Activated T-helper 17 cell treated with anti-CD3 and anti-CD28 coated beads, Interleukin-2, amount 50 U/mL, for 72 hours (primary cell): ENCODE measurements around the gene HSPA5. TPM values are rescaled to one million over a fixed set of nuclear protein-coding genes. Genes with fewer than 3 reads are reported as not detected.
"Not testable (repeated sequence)": the region's sequence is repeated elsewhere in the genome, so short reads cannot be mapped to it uniquely, and the experiment has no call there.

ENCODE experiments used
- ATAC-seq: fragments of 150-1000 bp; cut with Tn5 transposase; replicated peaks from 2 replicates; pipeline ENCODE4 v1.10.0; 2021; ENCODE audit warnings: mild to moderate bottlenecking, moderate library complexity
- H3K27ac Mint-ChIP-seq: one replicate; pipeline ENCODE4 v1.8.0; 2022; ENCODE audit warnings: mixed read lengths
- H3K27me3 Mint-ChIP-seq: one replicate; pipeline ENCODE4 v1.8.0; 2022; ENCODE audit warnings: mixed read lengths
- H3K36me3 Mint-ChIP-seq: one replicate; pipeline ENCODE4 v1.8.0; 2022; ENCODE audit warnings: low read depth, mild to moderate bottlenecking, mixed read lengths
- H3K4me1 Mint-ChIP-seq: one replicate; pipeline ENCODE4 v1.8.0; 2022; ENCODE audit warnings: mixed read lengths
- H3K4me3 Mint-ChIP-seq: one replicate; pipeline ENCODE4 v1.8.0; 2022; ENCODE audit warnings: mild to moderate bottlenecking, mixed read lengths
- H3K9me3 Mint-ChIP-seq: one replicate; pipeline ENCODE4 v1.8.0; 2022; ENCODE audit warnings: mixed read lengths
- total RNA-seq, 2 donors: library from RNA; stranded (reverse); gene quantifications; one replicate each; pipeline ENCODE4 v1.2.3, GENCODE V29; 2022

Gene HSPA5
- total RNA-seq, result 100 to 1,000 TPM; 107 to 172 TPM

DNA sequence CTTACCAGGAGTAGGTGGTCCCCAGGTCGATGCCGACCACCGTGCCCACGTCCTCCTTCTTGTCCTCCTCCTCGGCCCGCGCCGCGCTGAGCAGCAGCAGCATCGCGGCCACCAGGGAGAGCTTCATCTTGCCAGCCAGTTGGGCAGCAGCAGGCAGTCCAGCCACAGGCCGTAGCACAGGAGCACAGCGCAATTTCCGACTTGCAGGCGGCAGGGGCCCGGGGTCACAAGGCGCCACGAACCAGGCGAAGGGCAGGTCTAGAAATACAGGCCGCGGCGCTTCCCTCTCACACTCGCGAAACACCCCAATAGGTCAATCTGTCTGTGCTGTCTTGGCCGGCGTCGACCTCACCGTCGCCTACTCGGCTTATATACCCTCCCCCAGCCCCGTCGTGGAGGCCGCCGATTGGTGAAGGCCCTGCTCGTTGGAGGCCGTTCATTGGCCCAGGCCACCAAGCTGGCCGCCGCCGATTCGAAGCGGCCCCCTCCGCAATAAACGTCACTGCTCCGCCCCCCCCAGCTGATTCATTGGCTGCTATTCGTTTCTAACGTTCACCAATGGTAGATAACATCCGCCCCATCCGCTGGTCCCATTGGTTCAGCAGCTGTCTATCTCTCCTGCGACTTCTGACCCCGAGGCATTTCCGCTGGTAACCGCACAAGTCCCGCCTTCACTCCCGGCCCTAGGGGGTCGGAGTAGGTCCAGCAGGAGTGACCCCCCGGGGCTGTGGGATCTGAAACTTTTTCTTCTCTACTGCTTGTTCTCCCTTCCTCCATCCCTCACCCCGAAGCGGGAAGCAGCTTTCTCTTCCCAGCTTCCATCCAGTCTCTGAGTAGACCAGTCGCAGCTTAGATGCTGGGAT, at the start of gene HSPA5:
HSPA5 (minus strand) TSS at position 344 of the 863 bp plus-strand sequence; CDS start at position 127, 217 bp downstream.
- peak within 1 kb of the TSS; percentile 99 for H3K4me3 Mint-ChIP-seq
- no peaks in the 10 kb centered on the region for H3K27me3 Mint-ChIP-seq
- H3K9me3 Mint-ChIP-seq, result no peaks in the 10 kb centered on the region
- ATAC-seq, result peak; percentile 95
- H3K4me1 Mint-ChIP-seq, result peaks cover 20% of the 10 kb centered on the region
- H3K27ac Mint-ChIP-seq, result peak within 1 kb of the TSS; percentile 99
- H3K36me3 Mint-ChIP-seq, result peaks cover 59% of the 10 kb centered on the region

DNA sequence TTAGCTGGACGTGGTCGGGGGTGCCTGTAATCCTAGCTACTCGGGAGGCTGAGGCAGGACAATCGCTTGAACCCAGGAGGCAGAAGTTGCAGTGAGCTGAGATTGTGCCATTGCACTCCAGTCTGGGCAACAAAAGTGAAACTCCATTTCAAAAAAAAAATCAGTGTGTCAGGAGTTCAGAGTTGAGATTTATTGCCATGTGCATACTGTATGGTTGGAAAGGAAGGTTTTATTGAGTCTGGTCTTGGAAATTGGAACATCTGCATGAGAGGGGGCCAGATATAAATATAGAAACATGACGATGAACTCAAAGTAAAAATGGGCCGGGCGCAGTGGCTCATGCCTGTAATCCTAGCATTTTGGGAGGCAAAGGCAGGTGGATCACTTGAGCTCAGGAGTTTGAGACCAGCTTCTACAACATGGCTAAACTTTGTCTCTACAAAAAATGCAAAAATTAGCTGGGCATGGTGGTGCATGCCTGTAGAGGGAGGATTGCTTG, 45.8 kb upstream of the HSPA5 start:
- not testable (repeated sequence) for H3K27ac Mint-ChIP-seq

DNA sequence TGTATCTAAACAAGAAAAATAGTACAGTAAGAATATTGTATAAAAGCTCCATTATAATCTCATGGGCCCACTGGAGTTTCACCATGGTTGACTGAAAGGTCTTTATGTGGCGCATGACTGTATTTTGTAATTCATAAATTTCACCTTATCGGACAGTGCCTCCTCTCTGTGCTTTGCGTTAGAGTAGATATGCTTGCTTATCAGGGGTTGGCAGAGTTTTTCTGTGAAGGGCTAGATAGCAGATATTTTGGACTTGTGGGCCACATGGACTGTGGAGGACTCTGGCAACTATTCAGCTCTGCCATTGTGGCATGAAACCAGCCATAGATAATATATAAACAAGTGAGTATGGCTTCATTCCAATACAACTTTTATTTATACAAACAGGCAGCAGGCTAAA, 43.7 kb upstream of the HSPA5 start:
- no peaks in the 10 kb centered on the region for H3K27me3 Mint-ChIP-seq
- H3K4me3 Mint-ChIP-seq, result no peak overlapping the region
- H3K27ac Mint-ChIP-seq, result no peak overlapping the region
- H3K36me3 Mint-ChIP-seq, result peaks cover 10% of the 10 kb centered on the region
- no peak for ATAC-seq
- H3K4me1 Mint-ChIP-seq, result peaks cover 5% of the 10 kb centered on the region
- no peaks in the 10 kb centered on the region for H3K9me3 Mint-ChIP-seq

More for the DNA sequence above, 45.8 kb upstream of the HSPA5 start:
- not testable (repeated sequence) for ATAC-seq, H3K27me3 Mint-ChIP-seq, H3K9me3 Mint-ChIP-seq, H3K4me3 Mint-ChIP-seq, H3K4me1 Mint-ChIP-seq
- H3K36me3 Mint-ChIP-seq, result peaks cover 10% of the 10 kb centered on the region

DNA sequence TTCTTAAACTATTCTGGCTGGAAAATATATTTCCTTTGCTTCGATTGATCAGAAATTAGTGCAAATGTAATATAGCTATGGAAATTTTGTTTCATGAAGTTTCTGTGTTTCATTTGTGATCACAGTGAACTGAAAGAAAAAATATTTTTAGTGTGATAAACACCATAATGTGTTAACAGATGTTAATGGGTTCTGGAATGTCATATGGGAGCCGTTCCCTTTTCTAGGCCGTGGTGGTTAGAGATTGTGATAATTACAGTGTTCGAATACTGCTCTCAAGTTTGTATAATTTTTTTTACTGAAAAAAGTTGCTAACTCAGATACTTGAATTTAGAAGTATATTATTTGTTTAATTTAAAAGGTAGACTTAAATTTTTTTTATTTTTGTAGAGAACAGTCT, 39.8 kb upstream of the HSPA5 start:
- Mint-ChIP-seq H3K4me3 (no peak overlapping the region), H3K27ac (no peak overlapping the region), H3K27me3 (no peaks in the 10 kb centered on the region), H3K9me3 (no peaks in the 10 kb centered on the region), H3K36me3 (peaks cover 23% of the 10 kb centered on the region), H3K4me1 (peaks cover 5% of the 10 kb centered on the region)
- ATAC-seq, result no peak

DNA sequence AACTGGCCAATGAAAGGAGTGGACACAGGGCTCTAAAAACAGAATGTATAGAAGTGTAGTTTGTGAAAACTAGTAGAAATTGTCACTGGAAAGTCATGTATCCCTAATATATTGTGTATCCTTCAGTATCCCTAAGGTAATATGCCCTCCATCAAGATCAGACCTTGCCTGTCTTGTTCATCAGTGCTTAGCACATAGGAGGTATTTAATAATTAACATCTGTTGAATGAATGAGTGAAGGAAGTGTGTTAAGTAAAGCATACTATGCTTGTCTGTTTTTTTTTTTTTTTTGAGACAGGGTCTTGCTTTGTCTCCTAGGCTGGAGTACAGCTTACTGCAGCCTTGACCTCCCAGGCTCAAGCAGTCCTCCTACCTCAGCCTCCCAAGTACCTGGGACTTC, 36.3 kb upstream of the HSPA5 start:
- H3K4me1 Mint-ChIP-seq, result no peaks in the 10 kb centered on the region
- no peaks in the 10 kb centered on the region for H3K27me3 Mint-ChIP-seq
- no peak overlapping the region for H3K27ac Mint-ChIP-seq
- peaks cover 35% of the 10 kb centered on the region for H3K36me3 Mint-ChIP-seq
- H3K4me3 Mint-ChIP-seq, result no peak overlapping the region
- H3K9me3 Mint-ChIP-seq, result no peaks in the 10 kb centered on the region
- no peak for ATAC-seq

DNA sequence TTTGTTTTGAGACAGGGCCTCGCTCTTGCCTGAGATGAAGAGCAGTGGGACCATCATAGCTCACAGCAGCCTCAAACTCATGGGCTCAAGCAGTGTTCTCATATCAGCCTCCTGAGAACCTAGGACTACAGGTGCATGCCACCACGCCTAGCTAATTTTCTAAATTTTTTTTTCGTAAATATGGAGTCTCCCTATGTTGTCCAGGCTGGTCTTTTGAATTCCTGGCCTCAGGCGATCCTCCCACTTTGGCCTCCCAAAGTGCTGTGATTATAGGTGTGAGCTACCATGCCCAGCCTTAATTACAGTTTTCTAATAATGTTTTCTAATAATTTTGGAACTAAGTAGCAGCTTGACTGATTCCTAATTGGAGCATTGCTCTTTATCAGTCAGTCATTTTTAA, 35.6 kb upstream of the HSPA5 start:
- ATAC-seq, result no peak
- Mint-ChIP-seq H3K27ac (no peak overlapping the region), H3K4me1 (no peaks in the 10 kb centered on the region), H3K36me3 (peaks cover 42% of the 10 kb centered on the region), H3K9me3 (no peaks in the 10 kb centered on the region), H3K4me3 (no peak overlapping the region), H3K27me3 (no peaks in the 10 kb centered on the region)

DNA sequence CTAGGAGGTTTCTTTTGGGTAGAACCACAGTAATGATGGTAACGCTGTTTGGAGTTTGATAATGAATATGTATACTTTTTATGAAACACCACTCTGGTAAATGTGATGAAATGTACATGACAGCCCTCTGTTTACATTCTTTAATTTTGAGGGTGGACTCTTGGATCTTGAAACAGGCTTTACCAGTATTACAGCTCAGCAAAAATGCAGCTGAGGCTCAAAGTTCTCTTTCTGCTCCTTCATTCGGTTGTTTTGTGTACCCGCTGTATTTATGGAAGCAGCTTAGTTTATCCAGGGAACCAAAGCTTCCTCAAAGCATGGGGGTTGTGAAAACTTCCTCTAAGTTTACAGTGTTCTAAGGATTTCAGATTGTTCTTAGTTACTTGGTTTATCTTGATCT, 31.6 kb upstream of the HSPA5 start:
- Mint-ChIP-seq H3K27ac (no peak overlapping the region), H3K4me3 (no peak overlapping the region), H3K4me1 (no peaks in the 10 kb centered on the region), H3K27me3 (no peaks in the 10 kb centered on the region), H3K9me3 (no peaks in the 10 kb centered on the region), H3K36me3 (peaks cover 61% of the 10 kb centered on the region)
- ATAC-seq, result no peak

DNA sequence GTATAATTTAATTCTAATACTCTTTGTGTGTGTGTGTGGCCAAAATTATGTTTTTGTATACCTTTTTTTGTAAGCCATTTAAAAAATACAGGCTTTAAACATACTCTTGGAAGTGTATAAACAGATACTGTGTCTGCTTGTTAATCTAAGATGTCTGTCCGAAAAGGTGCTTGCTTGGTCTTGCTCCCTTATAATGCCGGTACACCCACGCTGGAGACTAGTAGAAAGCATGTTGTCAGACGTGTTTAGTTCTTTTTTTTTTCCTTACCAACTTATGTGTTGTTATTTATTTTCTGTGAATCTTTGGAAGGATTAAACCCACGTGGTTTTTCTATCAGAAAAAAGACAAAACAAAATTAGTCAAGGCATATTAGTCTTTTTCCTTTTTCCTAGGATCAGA, 29.9 kb upstream of the HSPA5 start:
- Mint-ChIP-seq H3K36me3 (peaks cover 67% of the 10 kb centered on the region), H3K27ac (no peak overlapping the region), H3K4me1 (no peaks in the 10 kb centered on the region), H3K9me3 (no peaks in the 10 kb centered on the region), H3K4me3 (no peak overlapping the region), H3K27me3 (no peaks in the 10 kb centered on the region)
- no peak for ATAC-seq

DNA sequence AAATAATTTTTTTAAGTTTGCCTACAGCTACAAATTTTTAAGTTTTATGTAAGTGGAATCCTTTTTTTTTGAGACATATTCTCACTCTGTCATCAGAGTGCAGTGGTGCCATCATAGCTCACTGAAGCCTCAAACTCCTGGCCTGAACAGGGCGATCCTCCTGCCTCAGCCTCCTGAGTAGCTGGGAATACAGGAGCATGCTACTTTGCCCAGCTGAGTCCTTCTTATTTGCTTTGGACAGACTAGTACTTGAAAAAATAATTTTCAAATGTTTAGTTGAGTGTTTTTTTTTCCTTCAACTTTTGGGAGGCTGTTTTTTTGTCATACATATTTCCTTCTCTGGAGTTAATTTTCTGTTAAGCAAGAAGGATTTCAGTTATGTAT, 27.9 kb upstream of the HSPA5 start:
- no peak for ATAC-seq
- Mint-ChIP-seq H3K27me3 (no peaks in the 10 kb centered on the region), H3K27ac (no peak overlapping the region), H3K9me3 (no peaks in the 10 kb centered on the region), H3K36me3 (peaks cover 87% of the 10 kb centered on the region), H3K4me3 (no peak overlapping the region), H3K4me1 (peaks cover 12% of the 10 kb centered on the region)

DNA sequence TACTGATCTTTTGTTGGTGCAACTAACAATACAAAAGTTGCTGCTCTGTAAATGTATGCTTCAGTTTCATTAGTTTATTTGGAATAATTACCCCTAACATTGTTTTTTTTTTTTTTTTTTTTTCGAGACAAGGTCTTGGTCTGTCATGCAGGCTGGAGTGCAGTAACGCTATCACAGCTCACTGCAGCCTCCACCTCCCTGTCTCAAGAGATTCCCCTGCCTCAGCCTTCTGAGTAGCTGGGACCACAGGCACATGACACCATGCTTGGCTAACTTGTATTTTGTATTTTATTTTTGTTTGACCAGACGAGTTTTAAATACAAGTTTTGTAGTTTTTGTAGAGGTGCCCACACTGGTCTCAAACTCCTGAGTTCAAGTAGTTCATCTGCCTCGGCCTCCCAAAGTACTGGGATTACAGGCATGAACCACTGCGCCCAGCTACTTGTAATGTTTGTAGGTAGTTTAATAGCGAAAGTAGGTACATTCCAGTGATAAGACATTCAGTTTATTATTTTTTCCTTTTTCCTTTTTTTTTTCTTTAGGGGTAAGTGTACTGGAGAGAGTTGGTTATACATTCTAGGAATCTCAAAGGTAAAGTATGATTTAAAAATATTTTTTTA, 27.4 kb upstream of the HSPA5 start:
- H3K27me3 Mint-ChIP-seq, result no peaks in the 10 kb centered on the region

DNA sequence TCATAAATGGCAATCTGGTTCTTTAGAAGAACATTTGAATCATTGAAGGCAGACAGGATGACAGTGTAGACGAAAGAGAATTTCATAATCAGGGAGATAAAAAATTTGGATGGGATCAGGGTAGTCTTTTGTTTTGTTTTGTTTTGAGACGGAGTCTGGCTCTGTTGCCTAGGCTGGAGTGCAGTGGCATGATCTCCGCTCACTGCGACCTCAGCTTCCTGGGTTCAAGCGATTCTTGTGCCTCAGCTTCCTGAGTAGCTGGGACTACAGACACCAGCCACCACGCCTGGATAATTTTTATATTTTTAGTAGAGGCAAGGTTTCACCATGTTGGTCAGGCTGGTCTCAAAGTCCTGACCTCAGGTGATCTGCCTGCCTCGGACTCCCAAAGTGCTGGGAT, 22.9 kb upstream of the HSPA5 start:
- peak overlapping the region; percentile 85 for H3K27ac Mint-ChIP-seq
- not testable (repeated sequence) for ATAC-seq, H3K27me3 Mint-ChIP-seq, H3K9me3 Mint-ChIP-seq
- peaks cover 29% of the 10 kb centered on the region for H3K4me1 Mint-ChIP-seq
- peaks cover 58% of the 10 kb centered on the region for H3K36me3 Mint-ChIP-seq
- H3K4me3 Mint-ChIP-seq, result peak overlapping the region; percentile 96

More for the DNA sequence above, 27.4 kb upstream of the HSPA5 start:
- peaks cover 16% of the 10 kb centered on the region for H3K4me1 Mint-ChIP-seq
- ATAC-seq, result no peak
- peaks cover 90% of the 10 kb centered on the region for H3K36me3 Mint-ChIP-seq
- H3K27ac Mint-ChIP-seq, result peak overlapping the region; percentile 46
- no peaks in the 10 kb centered on the region for H3K9me3 Mint-ChIP-seq
- H3K4me3 Mint-ChIP-seq, result no peak overlapping the region

DNA sequence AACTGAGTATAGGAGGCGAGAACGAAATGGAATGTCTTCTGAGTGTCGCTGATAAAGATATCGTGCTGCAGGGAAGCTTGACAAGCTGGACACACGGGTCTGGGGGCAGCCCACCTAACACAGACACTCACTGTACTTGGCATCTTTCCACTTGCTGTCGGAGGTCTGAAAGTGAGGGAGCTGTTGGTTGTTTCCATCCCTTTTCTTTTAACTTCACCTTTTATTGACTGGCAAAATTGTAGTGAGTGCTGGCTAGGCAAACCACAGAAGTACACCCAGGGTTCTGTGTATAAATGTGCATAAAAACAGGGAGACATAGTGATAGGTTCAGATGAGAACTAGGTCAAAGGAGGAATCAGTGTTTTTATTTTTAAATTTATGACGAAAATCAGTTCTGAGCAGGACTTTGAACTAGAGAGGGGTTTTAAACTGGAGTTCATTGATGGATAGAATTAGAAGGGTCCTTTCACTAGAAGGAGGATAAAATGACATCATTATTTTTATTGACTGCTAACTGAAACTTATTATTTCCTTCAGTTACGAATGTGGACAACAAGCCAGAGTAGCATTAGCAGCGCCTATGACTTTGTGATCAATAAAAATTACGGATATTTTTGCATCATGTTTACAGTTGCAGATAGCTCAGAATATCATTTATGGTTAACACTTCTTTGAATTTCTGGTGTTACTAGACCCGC, 21.3 kb upstream of the HSPA5 start:
- peaks cover 29% of the 10 kb centered on the region for H3K4me1 Mint-ChIP-seq
- peak overlapping the region; percentile 96 for H3K4me3 Mint-ChIP-seq
- ATAC-seq, result no peak
- no peaks in the 10 kb centered on the region for H3K9me3 Mint-ChIP-seq
- H3K27ac Mint-ChIP-seq, result peak overlapping the region; percentile 99
- H3K36me3 Mint-ChIP-seq, result peaks cover 47% of the 10 kb centered on the region
- H3K27me3 Mint-ChIP-seq, result no peaks in the 10 kb centered on the region

DNA sequence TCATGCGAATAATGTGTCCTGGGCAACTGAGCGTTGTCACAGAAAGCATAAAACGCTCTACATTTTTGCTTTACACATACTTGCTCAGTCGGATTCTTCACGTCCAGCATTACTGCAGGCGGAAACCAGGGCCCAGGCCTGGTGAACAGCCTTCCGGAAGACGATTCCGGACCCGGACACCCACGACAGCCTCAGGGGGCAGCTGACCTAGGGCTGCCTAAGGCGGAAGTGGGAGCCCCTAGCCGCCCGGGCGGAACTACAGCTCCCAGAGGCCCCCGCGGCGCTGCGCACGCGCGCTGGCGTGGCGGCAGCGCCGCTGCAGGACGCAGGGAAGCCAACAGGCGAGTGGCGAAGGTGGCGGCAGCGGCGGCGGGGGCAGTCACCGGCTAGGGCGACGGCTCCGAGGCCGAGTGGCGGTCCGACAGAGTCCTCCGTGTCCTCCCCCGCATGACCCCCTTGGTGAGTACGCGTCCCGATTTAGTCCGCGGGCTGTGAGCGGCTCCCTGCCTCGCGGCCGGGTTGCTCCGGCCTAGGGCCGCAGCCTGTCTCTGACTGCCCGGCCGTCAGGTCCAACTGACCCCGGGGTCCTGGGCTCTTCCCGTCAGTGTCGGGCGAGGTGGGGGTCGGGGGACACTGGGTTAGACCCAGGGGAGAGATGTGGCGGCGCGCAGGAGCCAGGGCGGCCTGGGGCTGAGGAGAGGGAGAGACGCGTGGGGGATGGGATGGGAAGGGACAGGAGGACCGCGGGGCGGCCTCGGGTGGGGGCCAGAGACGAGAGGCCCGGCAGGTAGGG, 20.6 kb upstream of the HSPA5 start, which contains the start of gene GAPVD1:
GAPVD1 (plus strand) TSS at position 326 of the 793 bp plus-strand sequence. CDS start 37,096 bp downstream, outside the sequence.
- H3K4me1 Mint-ChIP-seq, result peaks cover 29% of the 10 kb centered on the region
- ATAC-seq, result peak; percentile 98
- H3K27me3 Mint-ChIP-seq, result no peaks in the 10 kb centered on the region
- peaks cover 41% of the 10 kb centered on the region for H3K36me3 Mint-ChIP-seq
- H3K4me3 Mint-ChIP-seq, result peak within 1 kb of the TSS; percentile 96
- peak within 1 kb of the TSS; percentile 99 for H3K27ac Mint-ChIP-seq
- H3K9me3 Mint-ChIP-seq, result no peaks in the 10 kb centered on the region

DNA sequence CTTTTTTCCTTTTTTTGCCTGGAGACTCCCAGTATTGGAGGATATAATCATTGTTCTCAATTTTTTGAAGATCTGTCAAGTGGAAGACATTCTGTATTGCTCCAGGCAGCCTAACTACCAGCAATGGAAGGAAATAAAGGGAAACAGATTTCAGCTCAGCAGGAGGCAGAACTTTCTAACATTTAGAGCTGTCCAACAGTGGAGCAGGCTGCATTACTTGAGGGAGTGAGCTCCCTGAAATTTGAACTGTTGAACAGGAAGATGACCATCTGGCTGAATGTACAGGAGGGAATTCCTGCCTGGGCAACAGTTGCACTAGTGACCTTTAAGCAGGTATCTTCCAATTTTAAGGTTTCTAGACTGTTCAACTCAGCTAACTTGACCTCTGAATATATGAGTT, 19.4 kb upstream of the HSPA5 start:
- no peak for ATAC-seq
- H3K4me3 Mint-ChIP-seq, result peak overlapping the region; percentile 96
- H3K36me3 Mint-ChIP-seq, result peaks cover 30% of the 10 kb centered on the region
- peak overlapping the region; percentile 99 for H3K27ac Mint-ChIP-seq
- no peaks in the 10 kb centered on the region for H3K27me3 Mint-ChIP-seq
- no peaks in the 10 kb centered on the region for H3K9me3 Mint-ChIP-seq
- H3K4me1 Mint-ChIP-seq, result peaks cover 29% of the 10 kb centered on the region
